NCI-H146 (cell line): ENCODE data around the gene SLC9A7.
A peak's percentile ranks its signal among the peaks of the same experiment; 100 is the strongest.

Experiments used
- DNase-seq: peaks from one replicate; lab custom pipeline; 2025; lab: John Stamatoyannopoulos, UW

The SLC9A7 gene

GRCh38 chrX:46704767-46705386, 54.0 kb downstream of the SLC9A7 start:
- no peak for DNase-seq

- DNase-seq = no peak
Observed at GRCh38 chrX:46703980-46704379, 54.9 kb downstream of the SLC9A7 start.

DNA sequence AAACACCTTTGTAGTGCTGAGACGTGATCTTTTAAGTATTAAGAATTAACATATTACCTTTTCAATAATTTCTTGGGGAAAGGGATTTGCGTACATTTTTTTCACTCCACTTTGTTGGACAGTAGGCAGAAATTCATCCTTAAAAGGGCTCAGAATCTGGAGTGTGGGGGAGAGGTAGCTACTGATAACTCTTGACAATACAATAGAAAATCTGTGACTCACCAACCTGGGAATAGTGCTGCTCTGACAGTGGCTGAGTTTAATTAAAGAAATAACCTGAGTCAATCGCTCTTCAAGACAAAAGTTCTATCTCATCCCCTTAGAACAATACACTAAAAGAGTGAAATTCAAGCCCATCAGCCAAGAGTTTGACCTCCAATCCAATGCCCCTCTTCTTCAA, 60.2 kb downstream of the SLC9A7 start:
- DNase-seq = no peak

DNA sequence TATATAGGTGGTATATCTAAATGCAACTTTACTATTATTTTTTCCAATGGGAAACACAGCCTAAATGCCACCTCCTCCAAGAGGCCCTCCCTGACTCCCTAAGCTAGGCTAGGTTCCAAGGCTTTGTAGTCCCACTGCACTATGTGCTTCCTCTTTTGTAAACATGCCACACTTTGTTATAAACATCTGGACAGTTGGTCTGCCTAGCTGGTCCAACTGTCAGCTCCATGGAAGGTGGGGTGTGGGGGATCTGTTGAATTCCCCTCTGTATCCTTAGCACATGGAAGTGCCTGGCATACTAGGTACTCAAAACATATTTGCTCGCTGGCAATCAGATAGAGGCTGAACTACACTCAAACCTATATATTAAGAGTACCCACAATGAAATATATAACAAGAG, 63.4 kb downstream of the SLC9A7 start:
- no peak for DNase-seq

DNA sequence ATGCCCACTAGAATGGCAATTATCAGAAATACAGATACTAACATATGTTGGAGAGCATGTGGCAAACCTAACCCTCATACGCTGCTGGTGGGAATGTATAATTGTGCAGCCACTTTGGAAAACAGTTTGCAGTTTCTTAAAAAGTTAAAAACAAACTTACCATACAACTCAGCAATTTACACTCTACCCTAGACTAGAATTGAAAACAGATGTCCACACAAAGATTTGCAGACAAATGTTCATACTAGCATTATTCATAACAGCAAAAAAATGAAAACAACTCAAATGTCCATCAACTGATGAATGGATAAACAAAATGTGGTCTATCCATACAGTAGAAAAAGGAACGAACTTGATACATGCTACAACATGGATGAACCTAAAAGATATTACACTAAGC, 64.4 kb downstream of the SLC9A7 start:
- DNase-seq = no peak

- DNase-seq = no peak
Observed at GRCh38 chrX:46693149-46693548, 65.8 kb downstream of the SLC9A7 start.

DNA sequence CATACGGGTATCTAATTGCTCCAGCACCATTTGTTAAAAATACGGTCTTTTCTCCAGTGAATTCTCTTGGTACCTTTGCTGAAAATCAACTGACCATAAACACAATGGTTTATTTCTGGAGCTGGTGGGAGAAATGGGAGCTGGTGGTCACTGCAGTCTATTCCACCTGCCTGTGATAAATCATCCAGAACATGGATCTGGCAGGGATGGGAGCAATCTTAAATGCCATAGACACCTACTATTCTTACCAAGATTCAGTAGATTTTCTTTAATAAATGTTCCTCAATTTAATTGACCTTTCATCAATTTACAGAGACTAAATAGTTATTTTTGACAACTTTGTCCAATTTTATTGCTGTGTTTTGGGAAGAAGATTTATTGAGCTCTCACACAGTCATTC, 68.1 kb downstream of the SLC9A7 start:
- no peak for DNase-seq

DNA sequence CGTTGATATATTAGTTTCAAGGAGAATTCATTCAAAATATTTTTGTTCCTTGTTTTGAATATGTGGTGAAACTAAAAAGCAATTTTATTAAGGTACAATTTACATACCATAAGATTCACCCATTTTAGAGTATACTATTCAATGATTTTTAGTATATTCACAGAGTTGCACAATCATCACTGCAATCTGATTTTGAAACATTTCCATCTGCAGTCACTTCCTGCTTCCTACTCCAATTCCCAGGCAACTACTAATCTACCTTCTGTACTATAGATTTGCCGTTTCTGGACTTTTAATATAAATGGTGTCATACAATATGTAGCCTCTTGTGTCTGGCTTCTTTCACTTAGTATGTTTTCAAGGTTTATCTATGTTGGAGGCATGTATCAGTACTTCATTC, 71.3 kb downstream of the SLC9A7 start:
- no peak for DNase-seq

DNA sequence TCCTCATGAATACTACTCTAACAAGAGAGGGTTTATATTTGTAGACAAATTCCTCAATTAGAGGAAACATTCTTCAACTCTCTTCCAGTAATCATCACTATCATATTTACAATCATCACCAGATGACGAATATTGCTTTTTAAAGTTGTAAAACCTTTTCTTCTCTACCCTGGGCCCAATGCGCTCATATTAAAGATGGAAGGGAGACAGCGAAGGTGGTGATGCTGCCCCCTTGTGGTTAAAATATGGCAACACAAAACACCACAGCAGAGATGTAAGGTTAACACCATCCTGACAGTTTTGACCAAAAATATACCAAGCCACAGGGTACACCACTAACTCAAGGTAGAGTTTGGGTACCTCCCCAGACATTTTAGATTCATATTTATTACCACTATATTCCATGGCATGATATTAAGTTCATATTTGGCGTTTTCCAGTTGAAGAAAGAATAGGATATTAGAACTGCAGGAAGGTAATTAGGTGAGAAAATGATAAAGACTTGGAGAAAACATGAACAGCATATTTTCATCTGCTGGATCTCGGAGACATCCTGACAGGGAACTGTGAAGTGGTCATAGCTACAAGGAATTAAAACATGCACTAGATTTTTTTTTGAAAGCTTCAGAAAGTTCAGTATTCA, 72.8 kb downstream of the SLC9A7 start:
- DNase-seq = peak; percentile 41

GRCh38 chrX:46683048-46683447, 75.9 kb downstream of the SLC9A7 start:
- DNase-seq = no peak

DNA sequence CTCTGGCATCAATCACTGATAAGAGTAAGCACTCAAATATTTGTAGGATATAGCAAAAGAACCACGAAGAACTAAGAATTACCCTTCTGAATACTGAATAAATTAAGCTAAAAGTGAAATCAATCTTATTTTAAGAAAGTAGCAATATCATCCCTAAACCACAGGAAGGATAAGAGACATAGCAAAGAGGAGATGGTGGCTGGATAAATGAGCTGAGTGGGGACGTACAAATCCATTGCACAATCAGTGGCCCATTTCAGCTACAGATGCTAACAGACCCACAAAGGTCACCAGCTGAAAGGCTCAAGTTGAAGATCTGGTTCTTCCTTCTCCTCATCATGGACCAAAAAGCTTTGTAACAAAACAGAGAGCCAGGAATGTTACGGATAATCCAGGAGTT, 77.1 kb downstream of the SLC9A7 start:
- DNase-seq = no peak

DNA sequence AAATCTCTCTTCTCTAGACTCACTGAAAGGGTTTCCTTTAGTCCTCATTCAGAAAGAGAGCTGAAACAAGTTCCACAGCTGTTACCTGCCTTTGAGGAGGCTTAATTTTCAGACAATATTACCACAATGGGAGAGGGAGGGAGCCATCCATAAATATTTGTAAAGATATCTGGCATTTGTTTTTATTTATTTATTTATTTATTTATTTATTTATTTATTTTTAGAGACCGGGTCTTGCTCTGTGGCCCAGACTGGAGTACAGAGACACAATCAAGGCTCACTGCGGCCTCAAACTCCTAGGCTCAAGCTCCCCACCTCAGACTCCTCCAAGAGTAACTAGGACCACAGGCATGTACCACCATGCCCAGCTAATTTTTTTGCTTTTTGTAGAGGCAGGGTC, 80.7 kb downstream of the SLC9A7 start:
- no peak for DNase-seq

DNA sequence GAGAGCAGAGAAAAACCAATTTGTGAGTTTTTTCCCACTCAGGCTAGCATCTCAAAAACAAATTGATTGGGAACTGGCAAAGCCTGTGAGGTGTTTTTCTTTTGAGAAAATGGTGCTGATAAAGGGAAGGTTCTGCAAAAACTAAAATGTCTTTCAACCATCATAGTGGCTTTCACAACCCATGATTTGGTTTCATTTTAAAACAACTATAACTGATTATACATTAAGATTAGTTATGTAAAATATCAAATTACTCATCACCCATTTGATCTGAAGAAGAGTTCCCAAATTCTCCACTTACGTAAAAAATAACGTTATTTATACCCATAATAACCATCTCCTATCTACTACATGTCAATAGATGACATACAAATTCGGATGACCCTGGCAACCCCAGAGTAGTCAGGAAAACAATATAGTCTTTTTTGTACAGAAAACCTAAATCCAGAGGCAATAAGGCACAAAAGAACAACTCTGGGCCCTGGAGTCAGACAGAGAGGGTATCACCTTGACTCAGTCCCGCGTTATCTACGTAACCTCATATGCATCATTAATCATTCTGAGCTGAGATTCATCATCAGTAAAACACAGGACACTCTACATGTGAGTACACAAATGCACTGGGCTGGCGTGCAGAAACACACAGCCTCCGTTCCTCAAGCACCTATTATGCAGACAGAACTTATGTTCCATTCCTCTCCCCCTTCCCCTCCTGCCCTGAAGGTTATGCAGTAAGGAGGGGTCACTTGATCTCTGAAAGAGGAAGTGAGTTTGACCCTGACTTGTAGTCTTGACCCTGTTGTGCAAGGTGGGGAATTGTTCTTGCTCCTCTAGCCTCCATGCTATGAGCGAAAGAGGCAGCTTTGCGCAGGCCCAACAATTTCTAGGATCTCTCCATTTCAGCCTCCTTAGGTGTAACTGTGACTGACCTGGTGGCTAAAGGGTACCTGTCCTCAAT, 82.2 kb downstream of the SLC9A7 start:
- no peak for DNase-seq

- DNase-seq = no peak
Observed at GRCh38 chrX:46673620-46674359, 85.1 kb downstream of the SLC9A7 start.

DNA sequence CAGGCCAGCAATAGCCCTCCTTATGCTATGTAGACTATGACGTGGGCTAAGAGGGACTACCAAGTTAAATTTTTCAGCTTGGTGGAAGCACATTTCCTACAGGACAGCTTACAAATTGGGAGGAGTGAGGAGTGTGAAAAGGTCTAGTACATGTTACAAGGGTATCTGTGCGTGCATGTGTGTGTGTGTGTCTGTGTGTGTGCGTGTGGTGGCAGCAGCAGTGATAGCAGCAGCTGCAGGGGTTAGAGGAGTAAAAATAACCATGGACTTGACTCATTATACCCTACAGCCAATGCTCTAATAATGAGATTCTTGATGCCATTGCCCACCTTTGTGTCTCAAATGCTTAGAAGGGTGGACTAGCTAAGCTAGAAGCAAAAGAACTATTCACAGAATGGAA, 88.6 kb downstream of the SLC9A7 start:
- DNase-seq = no peak

- DNase-seq = no peak
Observed at GRCh38 chrX:46666831-46667230, 92.1 kb downstream of the SLC9A7 start.

DNA sequence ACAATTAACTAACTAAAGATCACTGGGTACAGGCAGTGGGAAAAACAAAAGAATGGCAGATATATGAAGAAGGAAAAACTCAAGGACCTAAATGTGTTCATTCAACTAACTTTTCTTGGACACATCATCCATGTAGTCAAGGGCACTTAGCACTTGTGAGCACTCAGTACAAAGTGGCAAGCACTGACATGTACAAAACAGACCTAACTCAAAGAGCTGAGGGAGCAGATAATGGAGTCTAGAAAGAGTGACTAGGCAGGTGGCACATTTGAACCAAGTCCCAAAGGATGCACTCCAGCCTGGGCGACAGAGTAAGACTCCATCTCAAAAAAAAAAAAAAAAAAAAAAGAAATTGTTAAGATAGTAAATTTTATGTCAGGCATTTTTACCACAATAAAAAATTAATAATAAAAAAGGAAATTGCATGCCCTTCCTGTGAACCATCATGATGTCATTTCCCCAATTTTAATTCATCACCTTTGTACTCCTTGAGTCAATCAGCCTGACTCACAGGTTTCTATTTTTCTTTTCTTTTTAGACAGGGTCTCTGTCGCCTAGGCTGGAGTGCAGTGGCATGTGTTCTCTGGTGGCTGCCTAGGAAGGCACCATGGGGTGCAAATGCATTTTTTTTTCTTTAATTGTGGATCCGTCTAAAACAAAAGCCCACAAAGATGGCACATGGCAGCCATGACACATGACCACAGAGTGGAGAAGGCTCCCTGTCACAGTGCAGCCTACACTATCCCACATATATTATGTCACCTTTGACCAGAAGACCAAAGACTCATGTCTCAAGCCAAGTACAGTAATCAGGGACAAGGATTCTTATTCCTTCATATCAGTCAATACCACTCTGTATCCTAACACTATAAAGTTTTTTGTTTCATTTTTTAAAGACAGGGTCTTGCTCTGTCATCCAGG, 93.4 kb downstream of the SLC9A7 start:
- no peak for DNase-seq

- no peak for DNase-seq
Observed at GRCh38 chrX:46662188-46662958, 96.5 kb downstream of the SLC9A7 start.

- peak; percentile 16 for DNase-seq
Observed at GRCh38 chrX:46653482-46653881, 105.4 kb downstream of the SLC9A7 start.
